Heart right ventricle (tissue), 16 donors: ENCODE data around the gene JAK1. TPM values are rescaled to one million over a fixed set of nuclear protein-coding genes. Genes with fewer than 3 reads are reported as not detected.
A peak's percentile ranks its signal among the peaks of the same experiment; 100 is the strongest.

Source experiments
- ATAC-seq, 8 donors: fragments of 200-7000 bp; cut with Tn5 transposase; one replicate each; pipeline ENCODE4 v1.9.1; 2020; ENCODE audit warnings: mild to moderate bottlenecking in 8 of 8, moderate library complexity in 8 of 8, moderate number of reproducible peaks in 1 of 8
- DNase-seq, 2 donors: peaks; one replicate each; pipeline ENCODE4 v3.0.0-alpha.2; 2020
- H3K27ac ChIP-seq, 10 donors: fragments of 200-600 bp; sonication (generic) in 2 of 10; one replicate each; pipeline versions ENCODE4 v1.5.0 to v1.8.0; 2020 to 2022; ENCODE audit warnings: mild to moderate bottlenecking in 3 of 10
- H3K27me3 ChIP-seq, 7 donors: fragments of 200-600 bp; one replicate each; pipeline ENCODE4 v1.8.0; 2021 to 2022; ENCODE audit warnings: mild to moderate bottlenecking in 2 of 7
- H3K36me3 ChIP-seq, 9 donors: fragments of 200-600 bp; sonication (generic) in 1 of 9; one replicate each; pipeline versions ENCODE4 v1.5.0 to v1.8.0; 2020 to 2022; ENCODE audit warnings: mild to moderate bottlenecking in 2 of 9
- H3K4me1 ChIP-seq, 9 donors: fragments of 200-600 bp; sonication (generic) in 1 of 9; one replicate each; pipeline versions ENCODE4 v1.5.0 to v1.8.0; 2020 to 2022; ENCODE audit warnings: mild to moderate bottlenecking in 4 of 9
- H3K4me3 ChIP-seq, 10 donors: fragments of 200-600 bp; sonication (generic) in 2 of 10; one replicate each; pipeline versions ENCODE4 v1.5.0 to v1.8.0; 2020 to 2022; ENCODE audit warnings: mild to moderate bottlenecking in 7 of 10, moderate library complexity in 2 of 10
- H3K9me3 ChIP-seq, 11 donors: fragments of 200-600 bp in 10 of 11; sonication (generic) in 2 of 11; one replicate each; pipeline versions ENCODE4 v1.5.0 to v1.8.0; 2013 to 2022; ENCODE audit warnings: mild to moderate bottlenecking in 2 of 11, control low read depth in 1 of 11, moderate library complexity in 1 of 11
- CTCF ChIP-seq, 9 donors: fragments of 200-600 bp; sonication (generic) in 2 of 9; IDR thresholded peaks; one replicate each; pipeline versions ENCODE4 v1.5.0 to v1.8.0; 2021 to 2022; ENCODE audit warnings: antibody characterized with exemption in 9 of 9, mild to moderate bottlenecking in 5 of 9, moderate library complexity in 1 of 9
- WGBS, 2 donors: extraction: QIAGEN DNeasy Blood & Tissue Kit; methylation state at CpG; one replicate each; pipeline ENCODE4 v1.1.7; 2013; ENCODE audit warnings: inconsistent platforms in 1 of 2; 5-methylcytosine and 5-hydroxymethylcytosine counted together
- intact Hi-C, 10 donors: fragments of 100-400 bp; cut with DNase I; formaldehyde crosslinking; loops; one replicate each; pipeline versions ENCODE4 v1.11.1 to v1.14.2; 2022
- polyA plus RNA-seq, 2 donors: library from polyadenylated mRNA; stranded (reverse); fragments of 200-250 nt; gene quantifications; one replicate each; pipeline ENCODE4 v1.2.3, GENCODE V29; 2013
- total RNA-seq, 10 donors: library from RNA; stranded (reverse); fragmentation: NEBNext Ultra II Directional in 3 of 10; extraction: Animal tissue kit (Norgen Biotek cat#: 25700) in 3 of 10; gene quantifications; one replicate each; pipeline versions ENCODE4 v1.2.1 to v1.2.4, GENCODE V29; 2021 to 2023
- donor health status: Arrhythmogenic right ventricular cardiomyopathy.
- donor health status: ischemic (EF 13 %, LVEDD 7.1; RV severe dilation, severe dysfunction).
- donor health status: healthy with polysubstance abuse.
- donor health status: DM: no; HTN: yes; CAD: no.
- donor health status: DM: no; HTN: no; CAD: no.
- donor health status: ischemic (EF 25% LVEDD 6.9; RV normal size, moderate dysfunction).
- donor health status: ischemic (EF 25% LVEDD 5.7; RV mildly dilated, moderate dysfunction).
- donor health status: healthy.
- donor health status: DM: yes; HTN: yes; CAD: no.
- donor health status: Ischemic cardiomyopathy.
- donor health status: ischemic (EF 35%, LVEDD 5.7; RV mildly dilated, moderate dysfunction).
- donor health status: nonischemic (EF 11% LVEDD 7.7; RV severe dilation, severe dysfunction).
- donor health status: DM: yes; HTN: yes; CAD: no.
- donor health status: PGD.
- donor health status: ischemic (EF 29% LVEDD 5.4; RV normal size, mild dysfunction).
- donor health status: nonischemic (EF 23%, LVEDD 6.1; RV moderate dilation, normal function).

The JAK1 gene
- total and polyA plus RNA-seq, 12 donors: 20.1 to 122 (median 81.3) TPM

GRCh38 chr1:64903593-64903992 lies 62.8 kb downstream of the JAK1 start:
- Histone ChIP-seq H3K36me3 (no peaks in the 10 kb centered on the region), H3K4me3 (no peak overlapping the region), H3K27me3 (no peaks in the 10 kb centered on the region), H3K27ac (no peak overlapping the region), H3K9me3 (no peaks in the 10 kb centered on the region), H3K4me1 (peaks cover 8 to 54% (median 26%) of the 10 kb centered on the region in 9 donors)
- 21% methylated on average over 1 of the region's 1 CpG for WGBS, 2 donors
- intact Hi-C loops: loop anchor here in 3 of 10 donors (5.0 to 10.0 kb wide), 3 partner anchors 49 to 64 kb away; partner anchors contain the start of gene JAK1 (in 1 of the 3)
- no peak for DNase-seq
- TF ChIP-seq CTCF (IDR thresholded peaks at IDR 0.05): no peak
- ATAC-seq: no peak

- intact Hi-C loops: loop anchor here in 3 of 10 donors (5.0 to 10.0 kb wide), 3 partner anchors 51 to 66 kb away; partner anchors contain the start of gene JAK1 (in 1 of the 3)
- H3K9me3 ChIP-seq: no peaks in the 10 kb centered on the region
- H3K27me3 ChIP-seq: no peaks in the 10 kb centered on the region
- peaks cover 11 to 58% (median 34%) of the 10 kb centered on the region in 9 donors for H3K4me1 ChIP-seq
- ATAC-seq: no peak
- no peak for TF ChIP-seq CTCF (IDR thresholded peaks at IDR 0.05)
- WGBS, 2 donors: 91 to 96% methylated on average over 2 of the region's 2 CpGs
- H3K36me3 ChIP-seq: no peaks in the 10 kb centered on the region
- H3K27ac ChIP-seq: no peak overlapping the region
- DNase-seq: no peak
- no peak overlapping the region for H3K4me3 ChIP-seq
These were observed 64.7 kb downstream of the JAK1 start for GRCh38 chr1:64901663-64902062.

DNA sequence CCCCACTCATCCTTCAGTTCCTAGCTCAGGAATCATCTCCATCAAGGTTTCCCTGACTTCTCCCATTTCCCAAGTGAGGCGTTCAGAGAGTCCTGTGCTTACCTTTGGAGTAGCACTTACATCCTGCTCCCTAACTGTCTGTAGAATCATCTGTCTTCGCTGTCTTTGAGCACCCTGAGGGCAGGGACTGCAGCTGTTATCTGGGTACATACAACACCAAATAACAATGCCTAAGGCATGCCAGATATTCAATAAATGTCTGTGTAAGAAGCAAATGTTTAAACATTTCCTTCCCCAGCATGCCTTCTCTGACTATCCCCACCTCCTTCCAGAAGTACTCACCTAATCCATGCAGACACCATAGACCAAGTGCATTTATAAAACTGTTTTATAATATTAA lies 65.4 kb downstream of the JAK1 start:
- Histone ChIP-seq H3K9me3 (no peaks in the 10 kb centered on the region), H3K27me3 (no peaks in the 10 kb centered on the region), H3K4me3 (no peak overlapping the region), H3K4me1 (peaks cover 11 to 64% (median 42%) of the 10 kb centered on the region in 9 donors), H3K36me3 (no peaks in the 10 kb centered on the region), H3K27ac (no peak overlapping the region)
- DNase-seq (no peak), ATAC-seq (no peak)
- intact Hi-C loops: loop anchor here in 3 of 10 donors (5.0 to 10.0 kb wide), 3 partner anchors 51 to 66 kb away; partner anchors contain the start of gene JAK1 (in 1 of the 3)
- WGBS, 2 donors: 93 to 97% methylated on average over 2 of the region's 2 CpGs
- TF ChIP-seq CTCF (IDR thresholded peaks at IDR 0.05): no peak

GRCh38 chr1:64898107-64898861 lies 68.1 kb downstream of the JAK1 start:
- intact Hi-C loops: loop anchor here in 3 of 10 donors (5.0 to 10.0 kb wide), 2 partner anchors 67 to 69 kb away; partner anchors contain the start of gene JAK1 (in 3 of the 3)
- ATAC-seq (peak; percentile 92 to 99 (median 96)), DNase-seq (peak; percentile 65 to 89)
- no peaks in the 10 kb centered on the region for H3K9me3 ChIP-seq
- H3K36me3 ChIP-seq: no peaks in the 10 kb centered on the region
- no peaks in the 10 kb centered on the region for H3K27me3 ChIP-seq
- TF ChIP-seq CTCF (IDR thresholded peaks at IDR 0.05): no peak
- 2 to 5% methylated on average over 4 of the region's 4 CpGs for WGBS, 2 donors
- H3K4me3 ChIP-seq: no peak overlapping the region
- peaks cover 11 to 88% (median 62%) of the 10 kb centered on the region in 9 donors for H3K4me1 ChIP-seq
- H3K27ac ChIP-seq: peak overlapping the region; percentile 24 to 90 (median 78)
